GM21576 (cell line): ENCODE measurements around the gene ARRDC2.
"Not testable (repeated sequence)": the region's sequence is repeated elsewhere in the genome, so short reads cannot be mapped to it uniquely, and the experiment has no call there.

Experiments used
- ATAC-seq: cut with Tn5 transposase; IDR thresholded peaks from one replicate; pipeline ENCODE4 v1.9.1; 2021; ENCODE audit warnings: mild to moderate bottlenecking, moderate library complexity; ENCODE audit not compliant: unreplicated experiment

Gene ARRDC2

GRCh38 chr19:17989425-17990094, 18.4 kb upstream of the ARRDC2 start:
- no peak for ATAC-seq

- ATAC-seq = no peak
Measured at GRCh38 chr19:17993076-17993813, 14.7 kb upstream of the ARRDC2 start.

GRCh38 chr19:17996826-17997316, 11.1 kb upstream of the ARRDC2 start:
- no peak for ATAC-seq

GRCh38 chr19:17997969-17998826, 9.8 kb upstream of the ARRDC2 start:
- ATAC-seq = no peak

GRCh38 chr19:17998827-17999150, 9.2 kb upstream of the ARRDC2 start:
- no peak for ATAC-seq

- ATAC-seq = no peak
Measured at GRCh38 chr19:17999684-18000479, 8.1 kb upstream of the ARRDC2 start.

GRCh38 chr19:18000480-18000914, 7.5 kb upstream of the ARRDC2 start:
- no peak for ATAC-seq

GRCh38 chr19:18000915-18001776, 6.8 kb upstream of the ARRDC2 start:
- ATAC-seq = peak; percentile 65

- no peak for ATAC-seq
Measured at GRCh38 chr19:18001777-18002345, 6.1 kb upstream of the ARRDC2 start.

- ATAC-seq = no peak
Measured at GRCh38 chr19:18002347-18002850, 5.6 kb upstream of the ARRDC2 start.

GRCh38 chr19:18005750-18006149, 2.2 kb upstream of the ARRDC2 start:
- not testable (repeated sequence) for ATAC-seq

GRCh38 chr19:18007044-18007916, 690 bp upstream of the ARRDC2 start:
- ATAC-seq = no peak

- no peak for ATAC-seq
Measured at GRCh38 chr19:18008814-18009213, 844 bp downstream of the ARRDC2 start.

- no peak for ATAC-seq
Measured at GRCh38 chr19:18009412-18010066, 1.6 kb downstream of the ARRDC2 start.

GRCh38 chr19:18010149-18010548, 2.2 kb downstream of the ARRDC2 start:
- ATAC-seq = no peak

GRCh38 chr19:18013210-18014111, 5.5 kb downstream of the ARRDC2 start:
- ATAC-seq = no peak

- ATAC-seq = no peak
Measured at GRCh38 chr19:18014197-18014596, 6.2 kb downstream of the ARRDC2 start.
